IMR-90 (cell line): ENCODE data around the gene ADD2. TPM values are rescaled to one million over a fixed set of nuclear protein-coding genes. Genes with fewer than 3 reads are reported as not detected.

ENCODE experiments used
- ATAC-seq: fragments of 200-7000 bp; cut with Tn5 transposase; 2 replicates; pipeline ENCODE4 v1.9.1; 2020; ENCODE audit warnings: low read depth, mild to moderate bottlenecking, moderate library complexity
- BruUV-seq: library from RNA; stranded (reverse); fragments of 400-500 nt; replicated peaks from 2 replicates; lab custom pipeline; 2021; lab: Mats Ljungman, UMichigan
- CTCF ChIA-PET: fragments of 300-600 bp; formaldehyde crosslinking; extraction: SDS; loops from one replicate; lab custom pipeline; 2021; ENCODE audit warnings: antibody characterized with exemption; lab: Yijun Ruan, JAX
- POLR2A ChIA-PET: fragments of 300-600 bp; sonication (Branson Sonifier 250); formaldehyde crosslinking; loops from one replicate; lab custom pipeline; 2022; ENCODE audit warnings: antibody characterized with exemption; ENCODE audit not compliant: unreplicated experiment; lab: Charles Lee
- DNase-seq: peaks from one replicate; pipeline ENCODE4 v3.0.0; 2013
- H2AFZ ChIP-seq: replicated peaks from 2 replicates; pipeline ENCODE3; 2013; ENCODE audit warnings: low read length, mild to moderate bottlenecking; ENCODE audit not compliant: poor library complexity
- H2AK5ac ChIP-seq: 2 replicates; pipeline ENCODE4 v1.6.1; 2013; ENCODE audit warnings: low read depth, low read length, inconsistent platforms
- H2AK9ac ChIP-seq: replicated peaks from 2 replicates; pipeline ENCODE3; 2013; ENCODE audit warnings: mild to moderate bottlenecking, low read depth, low read length, moderate library complexity; ENCODE audit not compliant: poor library complexity
- H2BK120ac ChIP-seq: 2 replicates; pipeline ENCODE4 v1.6.1; 2013; ENCODE audit warnings: low read depth, low read length, inconsistent platforms
- H2BK15ac ChIP-seq: 3 replicates; pipeline ENCODE4 v1.6.1; 2013; ENCODE audit warnings: low read depth, low read length, inconsistent platforms
- H2BK20ac ChIP-seq: 2 replicates; pipeline ENCODE4 v1.6.1; 2013; ENCODE audit warnings: low read depth, mild to moderate bottlenecking, inconsistent platforms, low read length, moderate library complexity
- H2BK5ac ChIP-seq: 2 replicates; pipeline ENCODE4 v1.6.1; 2013; ENCODE audit warnings: mild to moderate bottlenecking, low read depth, low read length, inconsistent platforms; ENCODE audit not compliant: poor library complexity, severe bottlenecking
- H3K14ac ChIP-seq: replicated peaks from 2 replicates; pipeline ENCODE4 v1.6.1; 2013; ENCODE audit warnings: low read depth, low read length, inconsistent platforms
- H3K18ac ChIP-seq: 2 replicates; pipeline ENCODE4 v1.6.1; 2013; ENCODE audit warnings: low read depth, low read length, control low read depth
- H3K23ac ChIP-seq: 2 replicates; pipeline ENCODE4 v1.6.1; 2013; ENCODE audit warnings: low read depth, low read length, inconsistent platforms
- H3K27ac ChIP-seq: 2 replicates; pipeline ENCODE4 v1.5.1; 2013; ENCODE audit warnings: mild to moderate bottlenecking, control low read depth, low read length; ENCODE audit not compliant: insufficient read depth
- H3K27me3 ChIP-seq: 2 replicates; pipeline ENCODE4 v1.6.1; 2013; ENCODE audit warnings: low read length; ENCODE audit not compliant: control insufficient read depth, insufficient read depth
- H3K36me3 ChIP-seq: 2 replicates; pipeline ENCODE4 v1.6.1; 2013; ENCODE audit warnings: low read length, mixed read lengths; ENCODE audit not compliant: control insufficient read depth, insufficient read depth
- H3K4ac ChIP-seq: 2 replicates; pipeline ENCODE4 v1.6.1; 2013; ENCODE audit warnings: low read depth, low read length, inconsistent platforms
- H3K4me1 ChIP-seq: 2 replicates; pipeline ENCODE4 v1.6.1; 2013; ENCODE audit warnings: low read length, mixed read lengths; ENCODE audit not compliant: control insufficient read depth, insufficient read depth
- H3K4me2 ChIP-seq: 2 replicates; pipeline ENCODE4 v1.6.1; 2013; ENCODE audit warnings: low read depth, mild to moderate bottlenecking, control low read depth, low read length, moderate library complexity
- H3K4me3 ChIP-seq: 2 replicates; pipeline ENCODE4 v1.5.1; 2013; ENCODE audit warnings: low read depth, mild to moderate bottlenecking, control low read depth, low read length, moderate library complexity; ENCODE audit not compliant: insufficient read depth
- H3K56ac ChIP-seq: 2 replicates; pipeline ENCODE4 v1.6.1; 2013; ENCODE audit warnings: low read length, inconsistent platforms; ENCODE audit not compliant: insufficient read depth; ENCODE audit errors: extremely low read depth
- H3K79me1 ChIP-seq, 2 experiments: 2 replicates each; pipeline ENCODE4 v1.6.1; 2013; ENCODE audit warnings: low read length in 2 of 2, inconsistent platforms in 1 of 2, low read depth in 1 of 2
- H3K9ac ChIP-seq: 2 replicates; pipeline ENCODE4 v1.6.1; 2013; ENCODE audit warnings: low read depth, low read length, control low read depth
- H3K9me1 ChIP-seq: 2 replicates; pipeline ENCODE4 v1.6.1; 2013; ENCODE audit warnings: low read length, inconsistent platforms; ENCODE audit not compliant: insufficient read depth
- H3K9me3 ChIP-seq: 2 replicates; pipeline ENCODE4 v1.6.1; 2013; ENCODE audit warnings: low read length; ENCODE audit not compliant: control insufficient read depth, insufficient read depth
- H4K20me1 ChIP-seq: 2 replicates; pipeline ENCODE4 v1.6.1; 2013; ENCODE audit warnings: low read length, inconsistent platforms; ENCODE audit not compliant: insufficient read depth
- H4K5ac ChIP-seq: 2 replicates; pipeline ENCODE4 v1.6.1; 2013; ENCODE audit warnings: mild to moderate bottlenecking, low read depth, low read length, control low read depth
- H4K8ac ChIP-seq, 2 experiments: 2 replicates each; pipeline ENCODE4 v1.6.1; 2013; ENCODE audit warnings: low read depth in 2 of 2, low read length in 2 of 2, control low read depth in 1 of 2, inconsistent platforms in 1 of 2
- H4K91ac ChIP-seq: 2 replicates; pipeline ENCODE4 v1.6.1; 2013; ENCODE audit warnings: low read depth, low read length, inconsistent platforms; ENCODE audit not compliant: insufficient read depth
- BHLHE40 ChIP-seq: fragments of 150-350 bp; IDR thresholded peaks from 2 replicates; pipeline ENCODE4 v1.6.1; 2016; ENCODE audit warnings: mild to moderate bottlenecking, low read depth, low read length
- CEBPB ChIP-seq: IDR thresholded peaks from 2 replicates; pipeline ENCODE4 v1.6.1; 2012; ENCODE audit warnings: low read depth, low read length, improper control_type of control experiment
- CHD1 ChIP-seq: IDR thresholded peaks from 2 replicates; pipeline ENCODE4 v1.6.1; 2012; ENCODE audit warnings: low read depth, low read length, improper control_type of control experiment
- FOS ChIP-seq: fragments of 150-350 bp; IDR thresholded peaks from 2 replicates; pipeline ENCODE4 v1.6.1; 2016; ENCODE audit warnings: low read depth, low read length
- MAFK ChIP-seq: IDR thresholded peaks from 2 replicates; pipeline ENCODE4 v1.6.1; 2012; ENCODE audit warnings: low read depth, low read length, improper control_type of control experiment
- MAZ ChIP-seq: IDR thresholded peaks from 2 replicates; pipeline ENCODE4 v1.6.1; 2012; ENCODE audit warnings: low read depth, mild to moderate bottlenecking, low read length, improper control_type of control experiment, moderate library complexity, borderline replicate concordance
- MXI1 ChIP-seq: IDR thresholded peaks from 2 replicates; pipeline ENCODE4 v1.6.1; 2012; ENCODE audit warnings: low read depth, mild to moderate bottlenecking, low read length, moderate library complexity, borderline replicate concordance
- NFE2L2 ChIP-seq: fragments of 150-350 bp; IDR thresholded peaks from 2 replicates; pipeline ENCODE4 v1.6.1; 2016; ENCODE audit warnings: low read depth, mild to moderate bottlenecking, low read length
- POLR2A ChIP-seq: IDR thresholded peaks from 2 replicates; pipeline ENCODE4 v1.6.1; 2012; ENCODE audit warnings: mild to moderate bottlenecking, low read depth, low read length
- RAD21 ChIP-seq: IDR thresholded peaks from 2 replicates; pipeline ENCODE4 v1.6.1; 2012; ENCODE audit warnings: low read length, improper control_type of control experiment
- RCOR1 ChIP-seq: IDR thresholded peaks from 2 replicates; pipeline ENCODE4 v1.6.1; 2012; ENCODE audit warnings: mild to moderate bottlenecking, low read length, improper control_type of control experiment; ENCODE audit not compliant: insufficient replicate concordance
- RFX5 ChIP-seq: IDR thresholded peaks from 2 replicates; pipeline ENCODE4 v1.8.0; 2012; ENCODE audit warnings: low read depth, mild to moderate bottlenecking, low read length, moderate library complexity
- SMC3 ChIP-seq: fragments of 150-350 bp; IDR thresholded peaks from 2 replicates; pipeline ENCODE4 v1.6.1; 2016; ENCODE audit warnings: low read depth, mild to moderate bottlenecking, antibody characterized with exemption, low read length, moderate library complexity
- USF2 ChIP-seq: fragments of 150-350 bp; IDR thresholded peaks from 2 replicates; pipeline ENCODE4 v1.6.1; 2017; ENCODE audit warnings: mild to moderate bottlenecking, antibody characterized with exemption, low read length, low read depth
- WGBS, 2 experiments: methylation state at CpG; one replicate each; pipeline versions ENCODE4 v1.1.5 to v1.1.7; 2013; ENCODE audit warnings: missing lambda C conversion rate in 2 of 2; ENCODE audit not compliant: insufficient read length in 1 of 2; ENCODE audit errors: extremely low coverage in 2 of 2; 5-methylcytosine and 5-hydroxymethylcytosine counted together
- dilution Hi-C: fragments of 300-500 bp; cut with HindIII; formaldehyde crosslinking; loops from one replicate; pipeline ENCODE4 v1.14.3; 2018; ENCODE audit warnings: low sequenced_read_pairs; ENCODE audit not compliant: unreplicated experiment
- in situ Hi-C: fragments of 300-500 bp; cut with MboI; formaldehyde crosslinking; loops from 3 replicates; pipeline ENCODE4 v1.14.3; 2019; ENCODE audit warnings: low sequenced_read_pairs, inconsistent platforms, mixed read lengths
- intact Hi-C: fragments of 100-400 bp; cut with micrococcal nuclease; formaldehyde crosslinking; loops from 2 replicates; pipeline ENCODE4 v1.10.0; 2022
- polyA plus RNA-seq, 3 experiments: library from polyadenylated mRNA; depleted of rRNA; stranded (reverse); fragments of >200 nt; gene quantifications; 2 replicates each; pipeline ENCODE4 v1.2.3, GENCODE V29; 2012; ENCODE audit warnings: low replicate concordance in 1 of 3
- total RNA-seq: library from RNA; depleted of rRNA; stranded (reverse); fragments of >200 nt; gene quantifications from 2 replicates; pipeline ENCODE4 v1.2.3, GENCODE V29; 2012
- TF ChIP-seq, protein P1 (sequence below): conservative IDR thresholded peaks from 2 replicates; pipeline ENCODE4 v1.5.1; 2012; ENCODE audit warnings: mild to moderate bottlenecking, low read depth, low read length, improper control_type of control experiment
- TF ChIP-seq, protein P2 (sequence below): fragments of 150-350 bp; IDR thresholded peaks from 2 replicates; pipeline ENCODE4 v1.6.1; 2016; ENCODE audit warnings: low read depth, mild to moderate bottlenecking, low read length, moderate library complexity, borderline replicate concordance

Gene ADD2
- total and polyA plus RNA-seq, 2 of the 4 experiments (the other 2 are of a cell fraction): not detected

GRCh38 chr2:70806013-70806412 is 38.0 kb upstream of the ADD2 start:
- no peaks in the 10 kb centered on the region for H4K20me1 ChIP-seq
- H2BK5ac ChIP-seq: no peak overlapping the region
- in situ Hi-C loops: no loop called here
- no peak overlapping the region for H2BK15ac ChIP-seq
- H2AFZ ChIP-seq: no peak overlapping the region
- no peak overlapping the region for H2AK5ac ChIP-seq
- intact Hi-C loops: no loop called here
- no peaks in the 10 kb centered on the region for H3K9me1 ChIP-seq
- H2AK9ac ChIP-seq: no peak overlapping the region
- BruUV-seq: no TSS peak
- H2BK120ac ChIP-seq: no peak overlapping the region
- no CpG with 5 or more reads among the region's 5 CpGs for WGBS, 2 experiments
- H3K4ac ChIP-seq: no peak overlapping the region
- H3K4me3 ChIP-seq: no peak overlapping the region
- no peaks in the 10 kb centered on the region for H3K79me1 ChIP-seq
- POLR2A ChIA-PET: no interaction called here
- H4K8ac ChIP-seq: no peak overlapping the region
- no peak overlapping the region for H3K27ac ChIP-seq
- H3K9ac ChIP-seq: no peak overlapping the region
- DNase-seq: no peak
- no peak for TF ChIP-seq SMC3
- no peak for TF ChIP-seq USF2
- TF ChIP-seq, protein P1, sequence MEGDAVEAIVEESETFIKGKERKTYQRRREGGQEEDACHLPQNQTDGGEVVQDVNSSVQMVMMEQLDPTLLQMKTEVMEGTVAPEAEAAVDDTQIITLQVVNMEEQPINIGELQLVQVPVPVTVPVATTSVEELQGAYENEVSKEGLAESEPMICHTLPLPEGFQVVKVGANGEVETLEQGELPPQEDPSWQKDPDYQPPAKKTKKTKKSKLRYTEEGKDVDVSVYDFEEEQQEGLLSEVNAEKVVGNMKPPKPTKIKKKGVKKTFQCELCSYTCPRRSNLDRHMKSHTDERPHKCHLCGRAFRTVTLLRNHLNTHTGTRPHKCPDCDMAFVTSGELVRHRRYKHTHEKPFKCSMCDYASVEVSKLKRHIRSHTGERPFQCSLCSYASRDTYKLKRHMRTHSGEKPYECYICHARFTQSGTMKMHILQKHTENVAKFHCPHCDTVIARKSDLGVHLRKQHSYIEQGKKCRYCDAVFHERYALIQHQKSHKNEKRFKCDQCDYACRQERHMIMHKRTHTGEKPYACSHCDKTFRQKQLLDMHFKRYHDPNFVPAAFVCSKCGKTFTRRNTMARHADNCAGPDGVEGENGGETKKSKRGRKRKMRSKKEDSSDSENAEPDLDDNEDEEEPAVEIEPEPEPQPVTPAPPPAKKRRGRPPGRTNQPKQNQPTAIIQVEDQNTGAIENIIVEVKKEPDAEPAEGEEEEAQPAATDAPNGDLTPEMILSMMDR: no peak
- TF ChIP-seq RCOR1: no peak
- TF ChIP-seq BHLHE40: no peak
- TF ChIP-seq FOS: no peak
- no peak for TF ChIP-seq CEBPB
- TF ChIP-seq MAFK: no peak
- no peak for TF ChIP-seq CHD1
- TF ChIP-seq MAZ: no peak
- TF ChIP-seq, protein P2, sequence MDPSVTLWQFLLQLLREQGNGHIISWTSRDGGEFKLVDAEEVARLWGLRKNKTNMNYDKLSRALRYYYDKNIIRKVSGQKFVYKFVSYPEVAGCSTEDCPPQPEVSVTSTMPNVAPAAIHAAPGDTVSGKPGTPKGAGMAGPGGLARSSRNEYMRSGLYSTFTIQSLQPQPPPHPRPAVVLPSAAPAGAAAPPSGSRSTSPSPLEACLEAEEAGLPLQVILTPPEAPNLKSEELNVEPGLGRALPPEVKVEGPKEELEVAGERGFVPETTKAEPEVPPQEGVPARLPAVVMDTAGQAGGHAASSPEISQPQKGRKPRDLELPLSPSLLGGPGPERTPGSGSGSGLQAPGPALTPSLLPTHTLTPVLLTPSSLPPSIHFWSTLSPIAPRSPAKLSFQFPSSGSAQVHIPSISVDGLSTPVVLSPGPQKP: no peak
- no peak for TF ChIP-seq RFX5
- TF ChIP-seq RAD21: no peak
- TF ChIP-seq NFE2L2: no peak
- TF ChIP-seq MXI1: no peak
- TF ChIP-seq POLR2A: no peak
- H4K5ac ChIP-seq: no peak overlapping the region
- H3K14ac ChIP-seq: no peak overlapping the region
- no peak overlapping the region for H3K23ac ChIP-seq
- no peaks in the 10 kb centered on the region; the same call in 1 of the 2 replicates for H3K9me3 ChIP-seq
- dilution Hi-C loops: no loop called here
- H4K91ac ChIP-seq: no peak overlapping the region
- no peak overlapping the region for H3K56ac ChIP-seq
- no peak overlapping the region for H3K4me2 ChIP-seq
- H2BK20ac ChIP-seq: no peak overlapping the region
- CTCF ChIA-PET: interaction anchor here (0.7 kb wide), 1 partner anchor 142 kb away, joined by 9 read pairs; no protein-coding TSS in a partner anchor
- H3K36me3 ChIP-seq: no peaks in the 10 kb centered on the region
- no peaks in the 10 kb centered on the region for H3K4me1 ChIP-seq
- ATAC-seq: no peak
- peaks cover 6% of the 10 kb centered on the region; the same call in 1 of the 2 replicates for H3K27me3 ChIP-seq
- H3K18ac ChIP-seq: no peak overlapping the region
